Ammon's horn (tissue), 1 donor: Measurements from ENCODE around the gene SLX9.
"Not testable (repeated sequence)": the region's sequence is repeated elsewhere in the genome, so short reads cannot be mapped to it uniquely, and the experiment has no call there.

Experiments used
- DNase-seq: peaks from one replicate; pipeline ENCODE4 v3.0.0-alpha.2; 2016; ENCODE audit warnings: low spot score

SLX9 gene

DNA sequence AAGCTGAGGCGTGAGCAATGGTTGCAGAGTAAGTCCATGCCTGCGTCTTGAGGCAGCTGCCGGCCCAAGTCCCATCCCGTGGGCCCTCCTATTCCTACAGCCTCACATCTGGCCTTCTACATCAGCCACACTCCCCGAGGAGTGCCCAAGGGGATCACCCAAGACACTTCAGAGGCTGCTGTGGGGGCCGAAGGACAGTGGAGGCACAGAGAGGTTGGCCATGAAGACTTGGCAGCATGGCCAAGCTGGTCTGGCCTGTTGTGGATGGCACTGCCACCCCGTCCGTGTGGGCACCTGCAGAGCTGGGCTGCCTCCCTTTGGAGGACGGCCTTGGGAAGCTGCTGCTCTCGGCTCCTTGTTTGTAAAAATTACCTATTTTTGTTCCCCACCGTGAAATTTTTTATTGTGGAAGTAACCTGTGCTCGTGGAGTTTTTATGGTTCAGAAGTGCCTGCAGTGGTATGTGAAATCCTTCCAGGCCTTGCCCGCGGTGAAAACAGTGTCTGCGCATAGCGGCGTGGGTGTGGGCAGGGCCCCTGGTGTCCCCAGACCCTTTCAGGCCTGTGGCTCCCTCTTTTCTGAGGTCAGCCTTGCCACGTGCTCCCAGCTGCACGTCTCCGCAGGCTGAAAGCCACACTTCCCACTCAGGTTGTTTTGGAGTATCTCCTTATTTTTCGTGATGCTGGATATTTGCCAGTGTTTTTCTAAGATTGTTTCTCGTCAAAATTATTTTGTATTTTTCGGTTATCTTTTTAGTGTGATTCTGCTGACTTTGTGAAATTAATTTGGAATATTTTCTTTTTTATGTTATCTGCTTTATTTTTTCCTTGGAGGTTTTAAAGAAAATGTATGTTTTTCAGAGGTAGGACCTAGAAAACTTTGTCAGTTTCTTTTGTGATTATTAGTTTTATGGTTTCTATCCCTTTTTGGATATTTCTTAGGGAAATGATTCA, 20.6 kb downstream of the SLX9 start:
- no peak for DNase-seq

DNA sequence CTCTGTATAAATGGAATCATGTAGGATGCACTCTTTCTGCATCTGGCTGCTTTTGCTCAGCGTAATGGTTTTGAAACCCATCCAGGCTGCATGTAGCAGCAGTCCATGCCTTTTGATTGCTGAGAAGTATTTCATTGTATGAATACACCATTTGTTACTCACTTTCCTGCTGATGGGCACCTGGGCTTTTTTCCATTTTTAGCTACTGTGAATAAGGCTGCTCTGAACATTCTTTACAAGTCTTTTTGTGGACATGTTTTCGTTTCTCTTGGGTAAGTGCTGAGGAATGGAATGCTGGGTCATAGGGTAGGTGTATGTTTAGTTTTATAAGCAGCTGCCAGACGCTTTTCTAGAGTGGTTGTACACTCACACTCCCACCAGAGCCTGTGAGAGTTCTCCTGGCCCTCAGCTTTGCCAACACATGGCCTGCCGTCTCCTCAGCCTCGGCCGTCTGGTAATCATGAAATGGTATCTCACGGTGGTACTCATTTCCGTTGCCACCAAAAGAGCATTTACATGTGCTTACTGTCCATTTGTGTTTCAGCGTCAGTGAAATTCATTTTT, 22.7 kb downstream of the SLX9 start:
- DNase-seq = no peak

DNA sequence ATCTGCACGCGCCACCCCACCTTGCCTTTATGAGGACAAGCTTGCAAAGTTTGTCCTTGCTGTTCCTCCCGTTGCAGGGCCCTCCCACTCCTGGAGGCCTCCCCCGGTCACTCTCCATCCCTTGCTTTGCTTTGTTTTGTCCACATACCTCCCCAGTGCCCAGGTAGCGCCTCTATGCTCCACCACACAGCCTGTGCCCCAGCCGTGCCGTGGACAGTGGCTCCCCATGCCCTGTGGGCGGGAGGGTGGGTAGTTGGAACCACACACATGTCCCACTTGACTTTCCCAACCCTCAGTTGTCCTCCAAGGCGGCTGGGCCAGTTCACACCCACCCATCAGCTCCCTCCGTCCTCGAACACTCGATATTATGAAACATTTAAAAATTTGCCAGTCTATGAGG, 24.6 kb downstream of the SLX9 start:
- DNase-seq = no peak

DNA sequence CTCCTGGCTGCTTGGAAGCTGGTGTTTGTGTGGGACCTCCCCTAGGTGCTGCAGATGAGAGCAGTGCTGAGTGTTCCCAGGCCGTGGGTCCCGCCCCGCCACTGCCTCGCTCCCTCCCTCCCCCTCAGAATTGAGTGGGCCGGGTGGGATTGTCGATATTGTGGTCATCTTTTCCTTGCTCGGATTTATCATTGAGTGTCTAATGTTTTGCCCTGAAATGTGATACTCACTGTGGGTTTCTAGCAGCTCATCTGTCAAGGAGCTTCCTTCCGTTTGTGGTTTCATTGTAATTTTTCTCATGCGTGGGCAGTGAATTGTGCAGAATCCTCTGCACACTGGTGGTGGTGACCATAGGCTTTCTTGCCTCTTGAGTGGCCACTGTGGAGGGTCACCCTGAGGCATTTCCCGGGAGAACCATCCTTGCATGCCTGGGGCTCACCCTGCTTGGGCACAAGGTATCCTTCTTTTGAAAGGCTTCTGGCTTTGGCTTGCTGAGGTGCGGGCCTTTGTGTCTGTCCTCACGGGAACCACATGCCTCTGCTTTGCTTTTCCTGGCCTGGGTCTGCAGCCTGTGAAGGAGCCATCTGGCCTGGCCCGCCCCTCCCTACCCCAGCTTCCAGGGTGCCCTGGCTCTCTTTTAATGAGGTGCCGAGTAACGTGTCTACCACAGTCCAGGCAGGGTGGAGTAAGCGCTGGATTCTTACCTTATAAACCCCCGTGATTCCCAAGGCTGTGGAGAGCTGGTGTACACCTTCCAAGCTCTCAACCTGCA, 25.6 kb downstream of the SLX9 start:
- DNase-seq = no peak

DNA sequence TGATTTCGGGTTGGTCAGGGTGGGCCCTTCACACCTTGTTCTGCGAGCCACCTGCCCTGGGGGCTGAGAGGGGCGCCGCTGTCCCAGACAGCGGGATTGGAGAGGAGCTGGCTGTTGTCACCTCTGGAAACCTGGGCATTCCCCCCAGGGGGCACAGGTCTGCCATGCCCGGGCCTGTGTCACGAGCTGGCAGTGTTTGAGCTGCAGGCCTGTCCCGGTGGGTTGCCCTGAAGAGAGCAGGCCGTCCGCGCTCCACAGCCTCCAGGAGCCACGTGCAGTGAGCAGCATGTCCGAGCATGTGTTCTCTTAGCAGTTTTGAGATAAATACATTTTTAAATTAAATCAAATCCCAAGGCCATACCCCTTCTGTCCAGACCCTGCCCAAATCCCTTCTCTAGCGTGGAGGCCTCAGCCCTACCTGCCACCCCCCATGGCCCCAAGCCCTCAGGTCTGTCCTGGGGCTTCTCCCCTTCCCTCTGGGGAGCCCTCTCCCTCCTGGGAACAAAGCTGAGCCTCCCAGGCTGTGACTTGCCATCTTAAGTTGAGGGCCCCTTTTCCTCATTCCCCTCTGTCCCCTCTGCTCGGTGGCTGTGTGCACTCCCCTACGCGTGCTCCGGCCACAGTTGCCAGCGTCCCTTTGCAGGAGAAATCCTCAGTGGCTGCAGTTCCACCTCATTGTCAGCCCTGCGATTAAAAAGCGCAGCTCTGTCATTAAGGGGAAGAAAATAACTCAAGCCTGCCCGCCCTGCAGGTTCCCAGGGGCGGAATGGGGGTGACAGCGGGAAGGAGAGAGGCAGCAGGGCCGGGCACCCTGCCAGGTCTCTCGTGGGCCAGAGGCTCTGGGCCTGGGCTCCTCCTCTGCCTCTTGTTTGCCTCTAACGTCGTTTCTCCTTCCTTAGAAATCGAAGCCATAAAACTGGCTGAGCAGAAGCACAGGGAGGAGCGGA, 26.6 kb downstream of the SLX9 start:
- peak; percentile 43 for DNase-seq

DNA sequence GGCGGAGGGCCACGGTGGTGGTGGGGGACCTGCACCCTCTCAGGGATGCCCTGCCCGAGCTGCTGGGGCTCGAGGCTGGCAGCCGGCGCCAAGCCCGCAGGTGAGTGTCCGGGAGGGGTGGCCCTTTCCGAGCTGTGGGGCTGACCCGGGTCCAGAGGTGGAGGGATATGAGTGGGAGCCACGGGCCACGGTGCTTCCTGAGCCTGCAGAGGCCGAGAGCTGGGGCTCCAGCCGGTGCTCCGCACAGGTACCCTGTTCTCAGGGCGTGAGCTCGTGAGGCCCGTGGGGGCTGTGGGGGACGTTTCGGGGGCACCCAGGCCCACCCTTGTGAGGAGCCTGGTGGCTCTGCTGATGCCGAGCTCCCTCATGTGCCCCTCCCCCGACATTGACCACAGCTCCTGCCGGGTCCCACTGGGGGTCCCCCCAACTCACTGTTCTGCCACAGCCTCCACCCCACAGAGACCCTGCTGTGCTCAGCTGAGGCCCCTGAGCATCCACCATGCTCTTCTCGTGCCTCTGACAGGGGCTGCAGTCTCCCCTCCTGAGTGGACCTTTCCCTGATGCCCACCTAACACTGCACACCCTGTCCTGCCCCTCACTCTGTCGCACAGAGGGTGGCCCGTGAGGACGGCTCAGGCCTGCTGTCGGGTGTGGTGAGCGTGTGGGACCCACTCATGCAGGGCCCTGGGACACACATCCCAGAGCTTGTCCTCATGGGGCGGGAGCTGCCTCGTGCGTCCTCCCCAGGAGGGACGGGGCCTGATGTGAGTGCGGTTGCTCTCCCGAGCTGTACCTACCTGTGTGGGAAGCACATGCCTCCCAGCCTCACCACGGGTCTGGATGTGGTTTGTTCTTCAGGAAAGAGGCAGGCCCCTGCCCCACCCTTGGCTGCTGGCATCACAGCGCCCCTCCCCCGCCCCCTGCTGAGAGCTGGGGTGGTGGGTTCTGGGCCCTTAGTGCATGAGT, 27.5 kb downstream of the SLX9 start:
- DNase-seq = no peak

DNA sequence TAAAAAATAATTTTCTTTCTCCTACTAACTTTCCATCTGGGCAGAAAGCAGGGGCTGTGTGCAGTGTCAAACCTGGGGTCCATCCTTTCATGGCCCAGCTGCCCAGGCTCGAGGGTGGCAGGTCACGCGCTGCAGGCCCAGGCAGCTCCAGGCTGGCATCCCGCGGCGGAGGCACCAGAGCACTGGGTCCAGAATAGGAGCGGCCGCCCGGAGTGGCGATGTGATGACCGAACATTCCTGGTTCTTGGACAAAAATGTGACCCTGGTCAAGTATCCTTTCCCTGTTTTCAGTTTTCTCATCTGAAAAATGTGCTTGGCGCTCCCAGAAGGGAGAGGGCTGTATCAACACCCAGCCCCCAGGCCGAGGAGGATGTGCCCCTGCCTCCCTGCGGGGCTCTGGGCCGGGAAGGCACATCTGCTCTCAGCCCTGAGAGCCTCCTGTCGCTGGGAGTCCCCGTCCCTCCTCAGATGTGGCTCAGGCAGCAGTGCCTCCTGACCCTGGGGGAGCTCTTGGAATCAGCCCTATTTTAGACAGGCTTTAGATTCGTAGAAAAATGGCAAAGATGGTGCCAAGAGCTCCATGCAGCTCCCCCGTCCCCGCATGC, 29.3 kb downstream of the SLX9 start:
- no peak for DNase-seq

DNA sequence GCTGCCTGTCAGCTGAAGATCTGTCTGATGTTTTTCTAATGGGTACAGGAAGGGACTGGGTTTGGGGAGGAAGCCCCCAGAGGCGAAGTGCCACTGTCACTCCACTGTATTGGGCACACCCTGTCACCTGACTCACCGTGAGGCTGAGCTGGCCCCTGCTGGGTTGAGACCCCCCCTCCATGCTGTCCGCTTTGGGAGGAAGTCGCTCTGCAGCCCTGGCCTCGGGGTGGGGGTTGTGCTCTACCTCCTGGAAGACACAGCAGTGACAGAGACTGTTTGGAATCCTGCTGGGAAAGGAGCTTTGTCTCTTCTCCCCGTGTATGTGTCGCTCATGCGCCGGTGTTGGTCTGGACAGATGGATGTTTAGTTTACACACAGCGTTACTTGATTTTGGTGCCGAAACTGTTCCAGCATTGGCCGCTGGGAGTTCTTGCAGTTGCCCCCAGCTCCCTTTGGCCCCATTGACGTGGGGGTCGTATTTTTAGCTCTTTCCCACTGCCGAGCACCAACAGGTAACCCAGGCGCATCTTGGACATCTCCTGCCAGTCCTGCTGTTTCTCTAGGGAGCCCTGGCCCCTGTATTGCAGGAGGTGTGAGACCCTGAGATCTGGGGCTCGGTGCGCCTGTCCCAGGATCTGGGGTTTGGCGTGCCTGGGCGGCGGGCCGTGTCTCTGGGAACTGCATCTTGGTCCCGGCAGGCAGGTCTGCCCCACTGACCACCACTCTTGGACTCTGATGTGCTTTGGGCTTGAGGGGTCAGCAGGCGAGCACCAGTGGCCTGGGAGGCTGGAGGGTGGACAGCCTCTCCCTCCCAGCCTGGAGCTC, 30.3 kb downstream of the SLX9 start:
- DNase-seq = no peak

DNA sequence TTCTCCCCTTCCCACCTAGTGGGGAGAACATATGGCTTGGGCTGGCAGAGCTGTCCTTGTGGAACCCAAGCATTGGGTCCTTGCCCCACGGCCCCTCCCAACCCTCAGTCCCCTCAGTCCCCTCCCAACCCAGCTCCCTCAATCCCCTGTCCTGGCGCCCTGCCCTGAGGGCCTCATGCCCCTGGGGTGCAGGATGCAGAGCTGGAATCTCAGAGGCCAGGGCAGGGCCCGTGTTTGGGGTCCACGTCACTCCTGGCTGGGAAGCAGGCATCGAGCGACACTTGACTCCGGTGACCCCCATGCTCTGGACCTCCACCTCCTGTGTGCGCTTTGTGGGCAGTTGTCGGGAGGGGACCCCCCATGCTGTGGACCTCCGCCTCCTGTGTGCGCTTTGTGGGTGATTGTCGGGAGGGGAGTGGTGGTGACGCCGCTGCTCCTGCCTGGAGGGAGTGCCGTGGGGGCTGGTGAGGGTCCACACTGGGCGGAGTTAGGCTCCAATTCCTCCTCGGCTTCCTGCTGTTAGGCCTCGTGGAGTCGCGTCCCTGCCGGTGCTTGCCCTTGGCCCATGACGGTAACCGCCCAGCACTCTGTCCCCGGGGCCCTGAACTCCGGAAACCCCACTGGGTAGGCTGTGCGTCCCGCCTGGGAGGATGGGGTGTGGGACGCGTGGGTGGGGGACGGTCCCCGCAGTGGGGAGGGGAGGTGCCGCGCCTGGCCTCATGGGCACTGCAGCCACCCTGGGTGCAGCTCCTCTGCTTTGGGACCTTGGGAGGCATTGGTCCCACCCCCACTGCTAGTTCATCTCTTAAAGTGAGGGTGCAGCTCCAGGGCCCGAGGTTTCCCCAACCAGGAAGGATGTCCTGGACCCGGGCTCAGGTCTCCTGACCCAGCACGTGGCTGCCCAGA, 31.2 kb downstream of the SLX9 start:
- no peak for DNase-seq

DNA sequence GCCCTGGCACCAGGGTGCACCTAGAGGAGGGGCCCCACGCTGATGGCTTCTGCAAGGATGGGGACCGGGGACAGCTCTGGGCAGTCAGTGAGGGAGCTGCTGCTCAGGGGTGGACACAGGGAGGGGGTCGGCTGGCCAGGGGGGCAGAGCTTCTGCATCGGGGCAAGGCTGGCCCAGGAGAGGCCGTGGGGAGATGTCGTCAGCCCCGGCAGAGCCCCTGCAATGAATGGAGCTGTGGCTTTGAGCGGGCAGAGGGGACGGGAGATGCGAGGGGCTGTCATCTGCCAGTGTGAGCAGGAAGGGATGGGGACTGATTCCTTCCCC, 31.8 kb downstream of the SLX9 start:
- DNase-seq = no peak

DNA sequence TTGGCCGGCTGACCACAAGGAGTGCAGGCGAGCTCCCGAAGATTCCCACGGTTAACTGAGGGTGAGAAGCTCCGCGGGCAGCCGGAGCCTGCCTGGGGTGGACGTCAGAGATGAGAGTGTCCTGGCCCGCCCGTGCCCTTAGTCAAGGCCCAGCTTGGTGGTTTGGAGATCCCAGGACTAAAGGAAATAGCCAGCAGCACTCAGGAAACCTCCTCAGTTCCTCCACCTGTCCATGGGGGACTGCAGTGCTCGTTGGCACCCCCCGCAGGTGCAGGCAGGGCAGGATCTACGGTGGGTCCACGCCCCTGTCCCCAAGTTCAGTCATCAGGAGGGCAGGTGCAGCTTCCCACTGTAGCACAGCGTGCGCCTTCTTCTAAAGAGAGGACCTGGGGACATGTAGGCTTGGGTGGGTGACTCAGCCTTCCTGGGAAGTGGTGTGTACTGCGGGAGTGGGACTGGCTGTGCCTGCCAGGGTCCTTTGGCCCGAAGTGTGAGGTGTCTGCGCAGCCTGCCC, 32.5 kb downstream of the SLX9 start:
- no peak for DNase-seq

DNA sequence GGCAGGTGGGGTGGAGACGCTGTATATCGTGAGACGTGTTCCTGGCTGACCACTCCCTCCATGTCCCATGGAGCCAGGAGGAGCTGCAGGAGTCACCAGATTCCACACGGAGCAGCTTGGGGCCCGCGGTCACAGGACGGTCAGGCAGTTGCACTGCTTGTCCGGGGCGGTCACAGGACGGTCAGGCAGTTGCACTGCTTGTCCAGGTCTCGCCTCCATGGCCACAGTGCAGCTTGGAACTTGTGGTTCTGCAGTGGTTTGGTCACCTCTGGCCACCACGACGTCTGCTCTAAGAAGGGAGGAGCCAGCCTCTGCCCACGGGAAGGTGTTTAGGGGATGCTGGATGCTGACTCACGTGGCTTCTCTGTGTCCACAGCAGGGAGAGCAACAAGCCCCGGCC, 33.0 kb downstream of the SLX9 start:
- DNase-seq = no peak

DNA sequence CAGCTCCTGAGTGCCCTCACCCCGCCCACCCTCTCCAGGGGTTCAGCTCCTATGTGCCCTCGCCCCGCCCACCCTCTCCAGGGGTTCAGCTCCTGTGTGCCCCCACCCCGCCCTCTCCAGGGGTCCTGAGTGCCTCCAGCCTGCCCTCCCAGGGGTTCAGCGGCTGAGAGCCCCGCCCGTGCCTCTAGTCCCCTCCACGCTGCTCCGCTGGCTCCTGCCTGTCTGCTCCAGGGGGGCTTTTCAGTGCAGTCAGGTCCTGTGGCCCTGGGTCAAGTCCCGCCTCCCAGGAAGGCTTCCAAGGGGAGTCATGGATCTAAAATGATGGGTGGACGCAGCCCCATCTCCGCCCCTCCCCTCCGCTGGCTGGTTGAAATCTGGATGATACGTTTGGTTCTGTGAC, 33.8 kb downstream of the SLX9 start:
- DNase-seq = no peak

DNA sequence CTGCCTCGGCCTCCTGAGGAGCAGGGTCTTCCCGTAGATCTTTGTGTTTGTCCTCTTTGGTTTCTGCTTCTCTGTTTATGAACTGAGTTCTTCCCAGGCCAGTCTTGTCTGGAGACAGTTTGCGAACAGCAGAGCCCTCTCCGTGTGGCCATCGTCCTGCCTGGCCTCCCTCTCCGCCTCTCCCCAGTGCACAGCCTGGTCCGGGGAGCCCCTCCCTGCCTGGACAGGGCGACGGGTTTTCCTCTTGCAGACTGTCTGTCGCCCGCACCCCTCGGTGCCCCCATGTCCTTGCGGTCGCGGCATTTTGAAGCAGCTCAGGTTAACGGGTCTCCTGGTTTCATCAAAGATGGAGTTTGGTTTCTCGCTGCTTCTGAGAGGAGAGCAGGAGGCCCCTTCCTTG, 34.8 kb downstream of the SLX9 start:
- DNase-seq = no peak

DNA sequence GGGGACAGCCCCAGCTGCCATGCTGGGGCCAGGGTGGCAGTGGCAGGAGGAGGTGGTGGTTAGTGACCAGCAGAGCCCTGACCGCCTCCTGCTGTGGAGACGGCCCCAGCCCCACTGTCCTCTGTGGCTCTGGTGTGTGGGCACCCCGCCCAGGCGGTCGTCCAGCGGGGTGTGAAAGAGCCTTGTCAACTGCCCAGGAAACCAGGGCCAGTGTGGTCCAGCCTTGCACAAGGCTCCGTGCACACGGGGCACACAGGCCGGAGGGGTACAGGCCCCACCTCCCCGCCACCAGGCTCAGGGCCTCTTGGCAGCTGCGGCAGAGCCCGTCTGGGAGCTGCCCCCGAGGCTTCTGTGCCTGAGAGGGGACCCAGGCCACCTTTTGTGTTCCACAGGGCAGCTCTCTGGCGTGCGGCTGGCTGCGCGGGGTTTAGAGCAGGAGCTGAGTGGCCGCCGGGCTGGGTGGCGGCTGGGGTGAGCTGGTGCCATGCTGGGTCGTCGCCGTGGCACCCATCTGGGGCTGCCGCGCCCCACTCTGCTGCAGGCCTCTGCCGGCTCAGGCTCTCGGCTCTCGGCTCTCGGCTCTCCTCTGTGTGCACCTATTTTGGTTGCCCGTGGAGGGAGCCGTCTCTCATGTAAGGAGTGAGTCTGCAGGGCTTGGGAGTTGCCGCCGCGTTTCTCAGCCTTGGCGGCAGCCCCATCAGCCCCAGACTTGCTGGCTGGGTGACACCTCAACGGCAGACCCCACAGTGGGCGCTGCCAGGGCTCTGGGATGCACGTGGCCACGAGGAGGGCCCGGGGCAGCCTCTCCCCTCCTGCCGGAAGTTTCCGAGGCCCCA, 36.1 kb downstream of the SLX9 start:
- peak; percentile 26 for DNase-seq

DNA sequence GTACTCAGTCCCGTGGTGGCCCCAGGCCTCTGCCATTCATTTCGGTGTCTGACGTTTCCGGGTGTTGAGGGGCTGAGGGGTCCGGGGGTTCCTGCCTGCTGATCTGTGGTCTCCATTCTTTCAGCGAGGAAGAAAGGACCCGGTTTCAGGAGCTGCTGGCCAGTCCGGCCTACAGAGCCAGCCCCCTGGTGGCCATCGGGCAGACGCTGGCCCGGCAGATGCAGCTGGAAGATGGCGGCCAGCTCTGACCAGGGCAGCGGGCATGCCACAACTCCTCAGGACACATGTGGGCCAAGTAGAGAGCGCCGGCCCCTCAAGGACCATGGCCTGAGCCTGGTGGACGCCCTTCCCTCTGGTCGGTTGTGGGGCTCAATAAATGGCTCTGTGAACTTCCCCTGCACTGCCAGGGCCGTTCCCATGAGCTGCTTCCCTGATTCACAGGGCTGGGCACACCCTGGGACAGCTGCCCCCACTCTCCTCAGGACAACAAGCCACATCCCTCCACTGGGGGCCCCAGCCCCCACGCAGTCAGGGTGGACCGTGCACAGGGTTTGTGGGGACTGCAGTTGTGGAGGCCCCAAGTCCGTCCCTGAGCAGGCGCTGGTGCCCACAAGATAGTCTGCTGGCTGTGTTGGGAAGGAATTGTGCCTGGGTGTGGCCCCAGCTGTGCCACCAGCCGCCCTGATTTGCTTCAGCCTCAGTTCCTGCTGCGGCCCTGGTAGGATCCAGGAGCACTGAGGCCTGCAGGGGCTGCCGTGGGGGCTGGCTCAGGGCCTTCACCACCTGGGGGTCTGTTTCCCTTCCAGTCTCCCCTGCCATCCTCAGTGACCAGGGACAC, 36.9 kb downstream of the SLX9 start:
- not testable (repeated sequence) for DNase-seq
